GM21737 (cell line): ENCODE data around the gene B4GALT6.

Source experiments
- ATAC-seq: cut with Tn5 transposase; IDR thresholded peaks from one replicate; pipeline ENCODE4 v1.9.1; 2021; ENCODE audit warnings: mild to moderate bottlenecking, moderate library complexity; ENCODE audit not compliant: unreplicated experiment

B4GALT6 gene

GRCh38 chr18:31694297-31694696 is 9.9 kb upstream of the B4GALT6 start:
- no peak for ATAC-seq

GRCh38 chr18:31688606-31689005 is 4.2 kb upstream of the B4GALT6 start:
- ATAC-seq: no peak

- no peak for ATAC-seq
Observed at GRCh38 chr18:31686986-31687928, 2.9 kb upstream of the B4GALT6 start.

GRCh38 chr18:31686572-31686971 is 2.2 kb upstream of the B4GALT6 start:
- ATAC-seq: no peak

- peak; percentile 81 for ATAC-seq
Observed at GRCh38 chr18:31685097-31686082, 1.0 kb upstream of the B4GALT6 start.

GRCh38 chr18:31683968-31684278 is 458 bp downstream of the B4GALT6 start:
- ATAC-seq: no peak

GRCh38 chr18:31683106-31683505 is 1.3 kb downstream of the B4GALT6 start:
- ATAC-seq: no peak

GRCh38 chr18:31680831-31681568 is 3.4 kb downstream of the B4GALT6 start:
- ATAC-seq: no peak

GRCh38 chr18:31680433-31680811 is 4.0 kb downstream of the B4GALT6 start:
- no peak for ATAC-seq

- ATAC-seq: no peak
Observed at GRCh38 chr18:31679791-31680432, 4.5 kb downstream of the B4GALT6 start.

- ATAC-seq: no peak
Observed at GRCh38 chr18:31679133-31679742, 5.1 kb downstream of the B4GALT6 start.

GRCh38 chr18:31678425-31678824 is 6.0 kb downstream of the B4GALT6 start:
- no peak for ATAC-seq

GRCh38 chr18:31677592-31677991 is 6.8 kb downstream of the B4GALT6 start:
- no peak for ATAC-seq

GRCh38 chr18:31675404-31675803 is 9.0 kb downstream of the B4GALT6 start:
- no peak for ATAC-seq

GRCh38 chr18:31672628-31673135 is 11.7 kb downstream of the B4GALT6 start:
- ATAC-seq: no peak

GRCh38 chr18:31671951-31672350 is 12.4 kb downstream of the B4GALT6 start:
- ATAC-seq: no peak

GRCh38 chr18:31669541-31669940 is 14.8 kb downstream of the B4GALT6 start:
- no peak for ATAC-seq

- ATAC-seq: no peak
Observed at GRCh38 chr18:31667185-31667584, 17.2 kb downstream of the B4GALT6 start.

GRCh38 chr18:31666055-31666454 is 18.3 kb downstream of the B4GALT6 start:
- no peak for ATAC-seq

- ATAC-seq: no peak
Observed at GRCh38 chr18:31664101-31664500, 20.3 kb downstream of the B4GALT6 start.
